HG03520 (cell line): ENCODE data around the gene TMEM97.
"Not testable (repeated sequence)": the region's sequence is repeated elsewhere in the genome, so short reads cannot be mapped to it uniquely, and the experiment has no call there.

ENCODE experiments used
- ATAC-seq: cut with Tn5 transposase; IDR thresholded peaks from one replicate; pipeline ENCODE4 v1.9.1; 2021; ENCODE audit warnings: mild to moderate bottlenecking, moderate library complexity; ENCODE audit not compliant: unreplicated experiment

The TMEM97 gene

GRCh38 chr17:28335959-28336871, 17.2 kb downstream of the TMEM97 start:
- no peak for ATAC-seq

GRCh38 chr17:28338056-28338768, 19.2 kb downstream of the TMEM97 start:
- ATAC-seq: no peak

- ATAC-seq: not testable (repeated sequence)
Observed at GRCh38 chr17:28338769-28339212, 19.8 kb downstream of the TMEM97 start.

GRCh38 chr17:28339431-28339830, 20.4 kb downstream of the TMEM97 start:
- no peak for ATAC-seq

- no peak for ATAC-seq
Observed at GRCh38 chr17:28340374-28340773, 21.4 kb downstream of the TMEM97 start.

GRCh38 chr17:28341516-28341915, 22.5 kb downstream of the TMEM97 start:
- ATAC-seq: no peak

GRCh38 chr17:28342313-28342712, 23.3 kb downstream of the TMEM97 start:
- no peak for ATAC-seq

- no peak for ATAC-seq
Observed at GRCh38 chr17:28343491-28343932, 24.5 kb downstream of the TMEM97 start.

- ATAC-seq: no peak
Observed at GRCh38 chr17:28344011-28344410, 25.0 kb downstream of the TMEM97 start.

- ATAC-seq: no peak
Observed at GRCh38 chr17:28344435-28344901, 25.5 kb downstream of the TMEM97 start.

GRCh38 chr17:28345419-28346198, 26.6 kb downstream of the TMEM97 start:
- no peak for ATAC-seq

GRCh38 chr17:28346199-28346580, 27.2 kb downstream of the TMEM97 start:
- no peak for ATAC-seq

- no peak for ATAC-seq
Observed at GRCh38 chr17:28346746-28347246, 27.8 kb downstream of the TMEM97 start.

- ATAC-seq: no peak
Observed at GRCh38 chr17:28347261-28347891, 28.4 kb downstream of the TMEM97 start.

- no peak for ATAC-seq
Observed at GRCh38 chr17:28348979-28349378, 30.0 kb downstream of the TMEM97 start.

GRCh38 chr17:28350271-28350670, 31.3 kb downstream of the TMEM97 start:
- no peak for ATAC-seq

GRCh38 chr17:28357061-28357900, 38.3 kb downstream of the TMEM97 start, which contains the start of gene POLDIP2:
POLDIP2 (minus strand) TSS chr17:28357527; CDS start chr17:28357448, 79 bp downstream.
- ATAC-seq: peak; percentile 92

- no peak for ATAC-seq
Observed at GRCh38 chr17:28357901-28358197, 38.8 kb downstream of the TMEM97 start.

GRCh38 chr17:28363186-28363585, 44.2 kb downstream of the TMEM97 start:
- ATAC-seq: no peak
